GM12874 (cell line): ENCODE data around the gene MED12L.

Experiments used
- TF ChIP-seq, protein P1 (sequence below): IDR thresholded peaks from 2 replicates; pipeline ENCODE4 v1.5.1; 2011; ENCODE audit warnings: low read depth, mild to moderate bottlenecking, control low read depth, low read length, moderate library complexity; ENCODE audit not compliant: insufficient read depth

MED12L gene, protein sequence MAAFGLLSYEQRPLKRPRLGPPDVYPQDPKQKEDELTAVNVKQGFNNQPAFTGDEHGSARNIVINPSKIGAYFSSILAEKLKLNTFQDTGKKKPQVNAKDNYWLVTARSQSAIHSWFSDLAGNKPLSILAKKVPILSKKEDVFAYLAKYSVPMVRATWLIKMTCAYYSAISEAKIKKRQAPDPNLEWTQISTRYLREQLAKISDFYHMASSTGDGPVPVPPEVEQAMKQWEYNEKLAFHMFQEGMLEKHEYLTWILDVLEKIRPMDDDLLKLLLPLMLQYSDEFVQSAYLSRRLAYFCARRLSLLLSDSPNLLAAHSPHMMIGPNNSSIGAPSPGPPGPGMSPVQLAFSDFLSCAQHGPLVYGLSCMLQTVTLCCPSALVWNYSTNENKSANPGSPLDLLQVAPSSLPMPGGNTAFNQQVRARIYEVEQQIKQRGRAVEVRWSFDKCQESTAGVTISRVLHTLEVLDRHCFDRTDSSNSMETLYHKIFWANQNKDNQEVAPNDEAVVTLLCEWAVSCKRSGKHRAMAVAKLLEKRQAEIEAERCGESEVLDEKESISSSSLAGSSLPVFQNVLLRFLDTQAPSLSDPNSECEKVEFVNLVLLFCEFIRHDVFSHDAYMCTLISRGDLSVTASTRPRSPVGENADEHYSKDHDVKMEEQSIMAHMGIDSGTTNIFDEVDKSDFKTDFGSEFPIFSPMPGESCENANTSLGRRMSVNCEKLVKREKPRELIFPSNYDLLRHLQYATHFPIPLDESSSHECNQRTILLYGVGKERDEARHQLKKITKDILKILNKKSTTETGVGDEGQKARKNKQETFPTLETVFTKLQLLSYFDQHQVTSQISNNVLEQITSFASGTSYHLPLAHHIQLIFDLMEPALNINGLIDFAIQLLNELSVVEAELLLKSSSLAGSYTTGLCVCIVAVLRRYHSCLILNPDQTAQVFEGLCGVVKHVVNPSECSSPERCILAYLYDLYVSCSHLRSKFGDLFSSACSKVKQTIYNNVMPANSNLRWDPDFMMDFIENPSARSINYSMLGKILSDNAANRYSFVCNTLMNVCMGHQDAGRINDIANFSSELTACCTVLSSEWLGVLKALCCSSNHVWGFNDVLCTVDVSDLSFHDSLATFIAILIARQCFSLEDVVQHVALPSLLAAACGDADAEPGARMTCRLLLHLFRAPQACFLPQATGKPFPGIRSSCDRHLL (N-terminal part only)

DNA sequence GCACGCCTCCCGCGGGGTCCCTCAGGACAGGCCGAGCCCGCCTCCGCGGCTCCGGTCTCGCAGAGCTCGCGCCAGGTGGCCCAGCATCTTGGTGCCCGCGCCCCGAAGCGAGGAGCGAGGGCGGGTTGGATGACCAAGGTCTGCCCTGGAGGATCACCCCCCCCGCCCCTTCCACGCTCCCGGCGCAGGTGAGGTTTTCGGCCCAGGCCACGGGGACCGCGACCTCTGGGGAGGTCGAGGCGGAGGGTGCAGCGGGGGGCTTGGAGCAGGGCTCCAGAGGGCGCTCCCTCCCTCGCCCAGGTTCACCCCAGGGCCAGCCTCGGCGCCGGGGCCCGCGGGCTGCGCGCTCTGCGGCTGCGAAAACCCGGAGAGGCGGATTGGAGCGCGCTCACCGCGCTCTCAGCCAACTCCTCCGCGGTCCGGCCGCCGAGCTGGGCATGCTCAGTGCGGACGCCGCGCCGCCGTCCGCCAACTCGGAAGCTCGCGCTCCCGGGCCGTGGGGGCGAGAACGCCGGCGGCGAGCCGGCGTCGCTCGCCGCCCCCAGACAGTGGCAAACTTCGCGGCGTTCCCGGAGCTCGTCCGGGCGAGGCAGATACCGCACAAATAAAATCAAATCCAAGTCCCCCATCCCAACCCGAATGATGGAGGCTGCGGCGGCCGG lies at the start of gene MED12L:
TSS of gene MED12L (plus strand) at position 438 of the 662 bp plus-strand sequence. CDS start 1,263 bp downstream, outside the sequence.
- TF ChIP-seq, protein P1, sequence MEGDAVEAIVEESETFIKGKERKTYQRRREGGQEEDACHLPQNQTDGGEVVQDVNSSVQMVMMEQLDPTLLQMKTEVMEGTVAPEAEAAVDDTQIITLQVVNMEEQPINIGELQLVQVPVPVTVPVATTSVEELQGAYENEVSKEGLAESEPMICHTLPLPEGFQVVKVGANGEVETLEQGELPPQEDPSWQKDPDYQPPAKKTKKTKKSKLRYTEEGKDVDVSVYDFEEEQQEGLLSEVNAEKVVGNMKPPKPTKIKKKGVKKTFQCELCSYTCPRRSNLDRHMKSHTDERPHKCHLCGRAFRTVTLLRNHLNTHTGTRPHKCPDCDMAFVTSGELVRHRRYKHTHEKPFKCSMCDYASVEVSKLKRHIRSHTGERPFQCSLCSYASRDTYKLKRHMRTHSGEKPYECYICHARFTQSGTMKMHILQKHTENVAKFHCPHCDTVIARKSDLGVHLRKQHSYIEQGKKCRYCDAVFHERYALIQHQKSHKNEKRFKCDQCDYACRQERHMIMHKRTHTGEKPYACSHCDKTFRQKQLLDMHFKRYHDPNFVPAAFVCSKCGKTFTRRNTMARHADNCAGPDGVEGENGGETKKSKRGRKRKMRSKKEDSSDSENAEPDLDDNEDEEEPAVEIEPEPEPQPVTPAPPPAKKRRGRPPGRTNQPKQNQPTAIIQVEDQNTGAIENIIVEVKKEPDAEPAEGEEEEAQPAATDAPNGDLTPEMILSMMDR = no peak

DNA sequence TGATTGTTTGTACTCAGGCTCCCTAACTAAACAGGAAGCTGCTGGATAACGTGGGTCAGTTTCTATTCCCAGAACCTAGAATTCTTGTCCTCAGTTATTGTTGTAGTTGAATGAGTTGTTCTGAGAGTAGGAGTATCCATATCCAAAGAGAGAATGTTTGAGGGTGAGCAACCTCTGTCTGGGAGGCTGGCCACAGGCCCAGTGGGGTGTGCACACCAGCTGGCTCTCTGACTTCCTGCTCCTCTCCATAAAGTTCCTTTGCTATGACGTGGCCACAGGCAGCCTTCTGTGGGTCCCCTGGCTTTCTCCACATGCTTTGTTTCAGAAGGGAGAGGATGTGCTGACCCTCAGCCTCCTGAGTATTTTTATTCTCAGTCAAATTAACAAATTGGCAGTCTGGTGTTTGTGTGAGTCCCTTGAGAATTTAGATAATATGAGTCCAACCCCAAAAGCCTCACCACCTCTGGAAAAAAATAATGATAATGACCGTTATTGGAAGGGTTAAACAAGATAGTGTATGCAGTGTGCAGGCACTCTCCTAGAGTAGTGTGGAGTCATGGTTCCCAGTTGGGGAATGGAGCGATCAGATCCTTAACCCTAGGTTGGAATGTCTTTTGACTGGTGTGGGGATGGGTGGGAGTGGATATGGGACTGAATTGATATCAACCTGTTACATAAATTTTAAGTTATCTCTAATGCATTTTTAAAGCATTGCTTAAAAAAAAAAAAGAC lies 47.6 kb upstream of the MED12L start:
- TF ChIP-seq, protein P1 = no peak

DNA sequence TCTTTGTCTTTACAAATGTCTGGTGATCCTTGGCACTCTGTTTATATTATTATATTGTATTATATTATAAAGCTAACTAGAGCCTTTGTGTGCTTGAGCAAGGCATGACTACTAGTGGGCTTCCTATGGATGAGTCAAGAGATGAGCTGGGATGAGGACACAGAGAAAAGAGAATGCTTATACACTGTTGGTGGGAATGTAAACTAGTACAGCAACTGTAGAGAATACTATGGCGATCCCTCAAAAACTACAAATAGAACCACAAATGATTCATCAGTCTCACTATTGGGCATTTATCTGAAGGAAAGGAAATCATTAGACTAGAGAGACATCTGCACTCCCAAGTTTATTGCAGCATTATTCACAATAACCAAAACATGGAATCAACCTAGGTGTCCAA lies 40.8 kb upstream of the MED12L start:
- TF ChIP-seq, protein P1 = no peak

DNA sequence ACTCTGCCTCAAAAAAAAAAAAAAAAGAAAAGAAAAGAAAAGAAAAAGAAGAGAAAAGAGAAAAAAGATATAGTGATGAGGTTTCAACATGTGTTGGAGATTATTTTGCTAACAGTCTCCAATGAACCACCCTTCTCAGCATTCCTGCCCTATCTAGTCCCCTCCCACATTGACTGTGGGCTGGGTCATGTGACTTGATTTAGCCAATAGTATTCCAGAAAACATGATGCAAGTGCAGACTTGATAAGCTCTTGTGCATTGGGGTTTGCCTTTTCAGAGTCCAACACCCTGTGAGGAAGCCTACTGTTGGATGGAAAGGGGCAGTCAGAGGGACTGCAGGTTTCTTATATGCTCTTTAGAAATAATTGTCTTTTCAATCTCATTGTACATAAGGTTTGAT lies 37.8 kb upstream of the MED12L start:
- TF ChIP-seq, protein P1 = no peak

DNA sequence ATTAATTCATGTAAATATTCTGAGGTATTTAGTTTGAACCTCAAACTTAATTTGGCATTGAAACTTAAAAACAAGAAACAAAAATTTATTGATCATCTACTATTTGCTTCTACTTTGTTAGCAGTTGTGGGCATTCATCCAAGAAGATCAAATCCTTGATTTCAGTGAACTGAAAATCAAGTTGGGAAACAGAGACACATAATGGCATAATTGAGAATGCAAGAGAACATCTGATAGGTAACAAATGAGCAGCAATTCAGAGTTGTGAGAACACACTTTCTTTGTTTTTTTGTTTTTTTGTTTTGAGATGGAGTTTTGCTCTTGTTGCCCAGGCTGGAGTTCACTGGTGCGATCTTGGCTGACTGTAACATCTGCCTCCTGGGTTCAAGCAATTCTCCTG lies 33.9 kb upstream of the MED12L start:
- TF ChIP-seq, protein P1 = no peak

DNA sequence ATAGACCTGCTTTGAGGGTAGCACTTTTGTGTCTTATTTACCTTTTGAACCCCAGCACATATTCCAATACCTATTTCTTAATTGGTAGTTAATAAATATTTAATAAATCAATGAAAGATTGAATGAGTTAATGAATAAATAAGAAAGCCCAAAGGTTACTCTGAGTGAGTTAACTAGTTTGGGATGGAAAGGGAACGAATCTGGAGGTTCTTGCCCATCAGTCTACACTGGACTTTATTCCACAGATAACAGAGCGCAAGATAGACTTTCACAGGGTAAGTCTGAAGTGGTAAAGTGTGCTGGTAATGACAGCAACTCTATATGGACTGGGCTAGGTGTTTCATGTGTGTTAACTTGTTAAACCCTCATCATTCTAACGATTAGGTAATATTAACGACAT lies 33.1 kb upstream of the MED12L start:
- TF ChIP-seq, protein P1 = no peak
